ENCODE results near the gene ZNF536. TPM values are rescaled to one million over a fixed set of nuclear protein-coding genes. Genes with fewer than 3 reads are reported as not detected.

Gene ZNF536
- total and polyA plus RNA-seq, 10 of the 15 experiments (the other 5 are each of a cell fraction or from before 2014, with no cell fraction given): not detected

GRCh38 chr19:30606114-30607050 is 234.2 kb downstream of the ZNF536 start (continued):
- TF ChIP-seq BMI1 (IDR thresholded peaks at IDR 0.05; ENCODE audit: borderline replicate concordance) (no peak), RELB (IDR thresholded peaks at IDR 0.05; ENCODE audit: low read depth) (no peak), ATF7 (IDR thresholded peaks at IDR 0.05; ENCODE audit: low read depth) (no peak)
- TF ChIP-seq, protein P1, sequence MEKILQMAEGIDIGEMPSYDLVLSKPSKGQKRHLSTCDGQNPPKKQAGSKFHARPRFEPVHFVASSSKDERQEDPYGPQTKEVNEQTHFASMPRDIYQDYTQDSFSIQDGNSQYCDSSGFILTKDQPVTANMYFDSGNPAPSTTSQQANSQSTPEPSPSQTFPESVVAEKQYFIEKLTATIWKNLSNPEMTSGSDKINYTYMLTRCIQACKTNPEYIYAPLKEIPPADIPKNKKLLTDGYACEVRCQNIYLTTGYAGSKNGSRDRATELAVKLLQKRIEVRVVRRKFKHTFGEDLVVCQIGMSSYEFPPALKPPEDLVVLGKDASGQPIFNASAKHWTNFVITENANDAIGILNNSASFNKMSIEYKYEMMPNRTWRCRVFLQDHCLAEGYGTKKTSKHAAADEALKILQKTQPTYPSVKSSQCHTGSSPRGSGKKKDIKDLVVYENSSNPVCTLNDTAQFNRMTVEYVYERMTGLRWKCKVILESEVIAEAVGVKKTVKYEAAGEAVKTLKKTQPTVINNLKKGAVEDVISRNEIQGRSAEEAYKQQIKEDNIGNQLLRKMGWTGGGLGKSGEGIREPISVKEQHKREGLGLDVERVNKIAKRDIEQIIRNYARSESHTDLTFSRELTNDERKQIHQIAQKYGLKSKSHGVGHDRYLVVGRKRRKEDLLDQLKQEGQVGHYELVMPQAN (conservative IDR thresholded peaks at IDR 0.05): no peak
